NCI-H2107 treated with DMSO at 0.1 percent for 48 hours (cell line): ENCODE results near the gene PIGP.
"Not testable (repeated sequence)": the region's sequence is repeated elsewhere in the genome, so short reads cannot be mapped to it uniquely, and the experiment has no call there.

Source experiments
- DNase-seq: peaks from one replicate; lab custom pipeline; 2025; ENCODE audit not compliant: unreplicated experiment; lab: John Stamatoyannopoulos, UW

Gene PIGP

DNA sequence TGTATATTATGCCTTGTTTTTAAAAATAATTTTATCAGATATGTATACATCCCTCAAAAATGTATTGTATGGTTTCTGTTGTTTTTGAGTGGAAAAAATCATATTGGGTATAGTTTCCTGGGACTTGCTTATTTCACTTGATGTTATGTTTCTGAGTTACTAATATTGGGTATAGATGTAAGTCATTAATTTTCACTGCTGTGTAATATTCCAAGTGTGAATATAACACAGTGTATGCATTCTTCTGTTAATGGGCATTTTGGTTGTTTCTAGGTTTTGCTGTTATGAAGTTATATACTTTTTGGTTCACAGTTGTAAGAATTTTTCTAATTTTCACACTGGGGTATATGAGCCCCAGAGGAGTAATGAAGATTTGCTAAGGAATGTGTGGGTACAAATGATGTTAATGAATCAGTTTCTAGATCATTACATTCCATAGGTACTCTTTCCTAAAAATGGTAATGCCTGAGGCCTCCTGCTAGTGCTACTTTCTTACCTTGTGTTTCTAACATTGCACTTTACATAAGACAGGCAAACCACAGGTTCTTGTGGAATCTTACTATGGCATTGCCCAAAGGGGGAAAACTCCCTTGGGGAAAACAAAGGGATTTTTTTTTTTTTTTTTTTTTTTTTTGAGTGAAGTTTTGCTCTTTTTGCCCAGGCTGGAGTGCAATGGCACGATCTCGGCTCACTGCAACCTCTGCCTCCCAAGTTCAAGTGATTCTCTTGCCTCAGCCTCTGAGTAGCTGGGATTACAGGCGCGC, 3.4 kb upstream of the PIGP start:
- no peak for DNase-seq

DNA sequence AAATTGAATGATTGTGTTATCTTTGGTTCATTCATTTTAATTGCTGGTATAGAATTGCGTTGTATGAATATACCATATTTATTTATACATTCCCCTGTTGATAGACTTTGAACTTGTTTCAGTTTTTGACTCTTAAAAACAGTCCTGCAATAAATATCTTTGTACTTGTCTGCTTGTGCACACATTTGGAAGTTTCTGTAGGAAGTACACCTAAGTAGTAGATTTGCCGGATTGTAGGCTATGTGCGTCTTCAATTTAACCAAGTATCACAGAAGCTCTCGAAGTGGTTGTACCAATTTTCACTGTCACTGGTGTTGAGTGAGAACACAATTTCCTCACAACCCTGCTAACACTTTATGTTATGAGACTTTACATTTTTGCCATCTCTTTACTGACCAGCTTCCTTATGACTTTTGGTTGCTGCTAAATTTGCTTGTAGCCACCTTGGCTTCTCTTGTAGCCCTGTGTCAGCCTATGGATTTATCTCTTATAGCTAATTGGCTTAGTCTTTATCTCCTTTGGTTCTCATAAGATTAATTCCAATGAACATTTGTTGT, 2.4 kb upstream of the PIGP start:
- no peak for DNase-seq

DNA sequence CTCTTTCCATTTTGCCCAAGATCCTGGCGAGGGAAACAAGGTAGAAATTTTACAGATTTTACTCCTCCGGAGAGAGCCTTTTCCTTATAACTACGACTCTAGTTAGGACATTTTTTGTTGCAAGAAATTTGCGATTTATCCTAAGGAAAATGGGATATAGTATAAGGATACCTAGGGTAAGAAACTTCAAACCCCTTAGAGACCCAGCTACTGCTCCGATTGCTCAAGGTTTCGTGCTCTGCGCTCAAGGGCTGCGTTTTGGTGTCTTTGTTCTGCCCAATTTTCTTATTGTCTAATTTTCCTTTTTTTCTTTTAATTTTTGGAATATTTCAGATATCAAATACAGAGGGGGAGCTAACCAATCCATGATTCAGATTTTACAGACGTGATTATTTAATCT, 1.7 kb upstream of the PIGP start:
- DNase-seq: peak; percentile 51

DNA sequence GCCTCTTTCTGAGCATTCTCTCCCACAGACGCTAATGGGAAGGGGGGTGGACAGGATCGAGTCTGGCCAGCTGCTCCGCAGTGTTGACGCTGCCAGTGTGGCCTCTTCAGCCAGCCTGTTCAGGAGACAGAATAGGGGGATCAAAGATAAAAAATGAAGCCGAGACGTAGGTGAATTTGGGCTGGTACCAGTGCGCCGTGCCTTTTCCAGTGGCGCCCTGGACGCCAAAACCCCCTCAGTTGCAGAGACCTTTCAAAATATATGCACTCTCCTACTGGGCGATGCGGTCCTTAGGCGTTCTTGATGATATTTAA, 1.3 kb upstream of the PIGP start:
- peak; percentile 61 for DNase-seq

DNA sequence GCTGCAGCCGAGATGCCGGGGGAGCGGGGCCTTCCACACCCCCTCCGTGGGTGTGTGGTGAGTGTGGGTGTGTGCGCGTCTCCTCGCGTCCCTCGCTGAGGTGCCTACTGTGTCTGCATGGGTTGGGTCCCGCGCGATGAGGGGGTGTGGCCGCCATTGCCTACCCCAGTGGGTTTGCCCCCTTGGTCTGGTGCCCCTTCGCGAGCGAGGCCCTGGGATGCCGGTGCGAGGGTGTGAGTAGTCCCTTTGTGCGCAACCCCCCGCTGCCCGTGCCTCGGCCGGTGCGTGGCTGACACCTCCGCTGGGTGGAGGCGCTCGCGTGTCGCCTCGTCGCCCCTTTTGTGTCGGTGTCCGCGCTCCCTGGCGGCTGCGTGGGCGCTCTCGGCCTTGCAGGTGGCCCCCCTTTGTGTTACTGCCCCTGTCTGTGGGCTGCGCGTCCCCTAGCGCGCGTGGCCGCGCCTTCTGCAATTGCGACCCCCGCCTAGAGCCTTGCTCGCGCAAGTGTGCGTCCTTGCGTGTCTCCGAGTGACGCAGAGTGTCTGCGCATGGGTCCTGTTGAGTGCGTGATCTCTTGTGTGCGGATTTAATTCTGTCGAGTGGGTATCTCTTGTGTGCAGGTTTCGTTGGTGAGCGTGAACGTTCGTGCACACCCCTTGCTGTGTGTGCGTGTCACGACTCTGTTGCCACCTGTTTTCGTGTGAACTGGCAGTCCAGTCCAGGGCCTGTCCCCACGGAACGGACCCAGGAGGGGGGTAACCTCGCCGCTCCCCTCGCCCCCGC, 736 bp upstream of the PIGP start:
- DNase-seq: peak; percentile 61

DNA sequence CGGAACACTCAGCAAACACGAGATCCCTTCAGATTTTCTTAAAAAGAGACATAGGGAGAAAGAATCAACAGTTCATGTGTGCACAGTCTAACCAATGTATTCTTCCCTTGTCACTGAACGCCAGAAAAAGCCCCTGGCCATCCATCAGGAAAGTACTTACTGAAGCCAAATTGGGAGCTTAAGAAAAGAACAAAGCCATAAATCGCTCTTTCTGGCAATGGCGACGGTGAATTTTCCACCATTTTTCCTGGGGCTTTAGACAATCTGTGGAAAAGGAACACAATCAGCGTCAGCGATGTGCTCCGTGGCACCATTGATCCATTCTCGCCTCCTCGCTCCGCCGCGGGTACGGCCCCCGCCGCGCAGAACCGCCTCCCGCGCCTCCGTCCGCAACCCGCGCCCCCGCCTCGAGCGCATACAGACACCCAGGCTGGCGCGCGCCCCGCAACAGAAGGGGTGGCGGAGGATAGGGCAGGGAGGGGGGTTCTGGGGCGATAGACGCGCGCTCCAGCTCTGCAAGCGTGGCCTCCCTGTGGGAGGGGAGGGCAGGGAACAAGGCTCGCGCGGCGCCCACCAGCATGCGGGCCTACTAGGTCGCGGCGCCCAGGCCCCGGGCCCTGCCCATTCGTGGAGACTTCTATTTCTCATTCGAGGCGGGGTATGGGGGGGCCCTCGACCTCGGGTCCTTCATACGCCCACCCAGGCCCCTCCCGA, 440 bp downstream of the PIGP start:
- peak; percentile 70 for DNase-seq

DNA sequence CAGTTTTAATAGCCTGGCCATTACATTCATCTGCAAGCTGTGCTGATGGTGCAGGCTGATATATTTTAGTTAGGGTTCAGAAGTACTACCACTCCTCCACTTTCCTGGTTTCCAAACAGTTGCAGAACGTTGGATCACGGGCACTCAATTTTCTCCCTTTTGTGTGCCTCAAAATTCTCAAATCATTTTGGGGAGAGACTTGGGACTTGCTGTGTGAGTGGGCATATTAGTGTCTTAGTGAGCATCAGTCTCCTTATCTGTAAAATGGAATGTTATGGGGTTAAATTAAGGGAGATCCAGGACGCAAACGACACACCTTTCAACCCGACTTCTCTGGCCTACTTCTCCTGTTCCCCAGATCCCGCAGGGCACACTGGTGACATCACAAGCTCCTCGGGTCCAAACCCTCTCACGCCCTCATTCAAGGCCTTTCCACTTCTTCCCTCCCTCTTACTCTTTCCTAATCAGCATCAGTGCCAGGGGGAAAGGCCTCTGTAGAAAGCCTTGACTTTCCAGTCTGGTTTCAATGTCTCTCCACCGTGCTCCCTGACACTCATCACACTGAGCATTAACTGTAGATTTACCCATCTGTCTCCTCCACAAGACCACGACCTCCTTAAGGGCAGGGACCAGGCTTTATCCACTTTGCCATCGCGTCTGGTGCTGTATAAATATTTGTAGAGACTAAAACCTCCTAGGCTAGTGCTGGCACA, 1.2 kb downstream of the PIGP start:
- peak; percentile 73 for DNase-seq

DNA sequence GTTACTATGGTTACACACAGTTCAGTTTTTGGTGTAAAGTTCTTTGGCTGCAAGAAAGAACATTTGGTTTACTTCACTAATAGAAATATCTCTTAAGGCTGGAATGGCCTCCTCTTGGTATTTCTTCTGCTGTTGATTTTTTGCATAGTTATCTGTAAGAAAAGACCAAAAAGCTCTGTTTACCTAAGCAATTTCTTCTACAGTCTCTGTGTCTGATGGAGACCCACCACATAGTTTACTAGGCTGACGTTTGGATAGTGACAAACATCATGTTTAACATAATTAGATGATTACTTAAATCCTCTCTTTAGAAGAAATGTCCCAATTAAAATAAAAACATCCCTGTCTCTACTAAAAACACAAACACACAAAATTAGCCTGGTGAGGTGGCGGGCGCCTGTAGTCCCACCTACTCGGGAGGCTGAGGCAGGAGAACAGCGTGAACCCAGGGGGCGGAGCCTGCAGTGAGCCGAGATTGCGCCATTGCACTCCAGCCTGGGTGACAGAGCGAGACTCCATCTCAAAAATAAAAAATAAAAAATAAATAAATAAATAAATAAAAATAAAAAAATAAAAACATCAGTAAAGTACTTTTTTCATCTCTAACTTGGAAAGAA, 7.2 kb downstream of the PIGP start:
- DNase-seq: no peak

DNA sequence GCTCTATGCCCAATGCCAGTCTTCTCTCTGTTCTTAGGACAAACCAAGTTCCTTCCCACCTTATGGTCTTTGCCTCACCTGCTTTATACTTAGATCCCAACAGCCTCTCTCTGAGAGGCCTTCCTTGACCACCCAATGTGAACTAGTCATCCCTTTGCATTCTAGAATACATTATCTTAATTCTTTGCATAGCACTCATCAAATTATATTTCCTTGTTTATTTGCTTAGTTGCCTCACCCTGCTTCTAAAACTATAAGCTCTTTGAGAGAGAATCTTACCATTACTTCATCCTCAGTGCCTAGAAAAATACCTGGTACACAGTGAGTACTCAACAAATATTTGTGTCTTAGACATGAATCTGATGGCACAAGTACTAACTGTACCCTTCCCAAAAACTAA, 8.0 kb downstream of the PIGP start:
- no peak for DNase-seq

DNA sequence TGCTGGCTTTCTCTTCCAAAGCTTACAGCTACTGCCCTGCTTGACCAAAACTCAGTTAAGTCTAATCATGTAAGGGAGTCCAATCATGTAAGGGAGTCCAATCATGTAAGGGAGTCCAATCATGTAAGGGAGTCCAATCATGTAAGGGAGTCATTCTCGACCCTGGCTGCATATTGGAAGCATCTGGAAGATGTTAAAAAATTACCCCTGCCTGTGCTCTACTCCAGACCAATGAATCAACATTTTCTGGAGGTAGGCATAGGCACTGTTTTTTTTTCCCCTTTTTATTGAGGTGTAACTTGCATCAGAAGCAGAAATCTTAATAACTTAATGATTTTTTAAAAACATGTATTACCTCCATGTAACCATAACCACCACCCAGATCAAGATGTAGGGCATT, 9.4 kb downstream of the PIGP start:
- no peak for DNase-seq

DNA sequence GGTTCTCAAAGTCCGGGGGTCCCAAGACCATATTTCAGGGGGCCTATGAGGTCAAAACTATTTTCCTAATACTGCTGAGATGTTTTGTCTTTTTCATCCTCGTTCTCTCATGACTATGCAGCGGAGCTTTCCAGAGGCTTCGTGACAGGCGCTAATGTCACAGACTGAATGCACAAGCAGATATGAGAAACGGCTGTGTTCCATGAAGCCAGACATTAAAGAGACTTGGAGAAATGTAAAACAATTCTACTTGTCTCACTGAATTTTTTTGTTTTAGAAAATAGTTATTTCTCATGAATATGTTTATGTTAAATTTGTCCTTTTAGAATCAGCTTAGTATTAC, 10.3 kb downstream of the PIGP start:
- no peak for DNase-seq

DNA sequence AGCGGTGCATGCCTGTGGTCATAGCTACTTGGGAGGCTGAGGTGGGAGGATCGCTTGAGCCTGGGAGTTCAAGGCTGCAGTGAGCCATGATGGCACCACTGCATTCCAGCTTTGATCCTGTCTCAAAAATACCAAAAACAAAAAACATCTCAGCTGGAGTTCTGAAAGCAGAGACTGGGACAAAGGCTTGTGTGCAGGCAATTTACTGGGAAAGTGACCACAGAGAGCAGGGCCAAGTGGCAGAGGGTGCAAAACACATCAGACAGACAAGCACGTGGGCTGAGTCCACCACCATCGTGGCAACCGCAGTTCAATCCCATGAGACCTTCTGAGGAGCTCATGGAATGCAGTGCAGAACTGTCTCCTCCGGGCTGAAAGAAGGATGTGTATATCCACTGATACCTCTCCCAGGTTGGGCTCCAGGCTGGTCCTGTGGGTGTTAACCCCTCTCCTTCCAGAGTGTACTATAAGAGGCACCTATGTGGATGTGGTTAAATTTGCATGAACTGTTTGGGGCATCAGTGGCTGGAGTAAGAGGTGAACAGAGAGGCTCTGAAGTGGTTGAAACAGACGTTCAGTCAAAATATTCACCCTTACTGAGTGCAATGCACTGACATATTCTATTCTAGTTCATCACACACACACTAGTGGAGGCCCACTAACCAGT, 10.8 kb downstream of the PIGP start:
- peak; percentile 76 for DNase-seq

DNA sequence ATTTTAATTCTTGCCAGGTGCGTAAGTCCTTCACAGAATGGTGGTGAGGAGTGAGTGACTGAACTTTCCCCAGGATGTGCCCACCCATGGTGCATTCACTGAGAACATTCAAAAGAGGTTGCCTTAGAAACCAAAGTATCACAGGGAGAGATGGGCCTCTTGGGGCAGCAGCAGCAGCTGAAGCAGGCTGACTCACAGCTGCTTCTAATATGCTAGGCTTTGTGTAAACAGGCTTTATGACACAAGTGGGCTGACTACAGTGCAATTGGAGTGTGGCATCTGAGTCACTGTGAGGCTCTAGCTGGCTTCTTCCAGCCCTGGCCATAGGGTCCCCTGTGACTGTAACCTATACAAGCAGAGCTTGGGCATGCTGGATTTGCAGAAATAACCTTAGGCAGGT, 12.6 kb downstream of the PIGP start:
- peak; percentile 99 for DNase-seq

DNA sequence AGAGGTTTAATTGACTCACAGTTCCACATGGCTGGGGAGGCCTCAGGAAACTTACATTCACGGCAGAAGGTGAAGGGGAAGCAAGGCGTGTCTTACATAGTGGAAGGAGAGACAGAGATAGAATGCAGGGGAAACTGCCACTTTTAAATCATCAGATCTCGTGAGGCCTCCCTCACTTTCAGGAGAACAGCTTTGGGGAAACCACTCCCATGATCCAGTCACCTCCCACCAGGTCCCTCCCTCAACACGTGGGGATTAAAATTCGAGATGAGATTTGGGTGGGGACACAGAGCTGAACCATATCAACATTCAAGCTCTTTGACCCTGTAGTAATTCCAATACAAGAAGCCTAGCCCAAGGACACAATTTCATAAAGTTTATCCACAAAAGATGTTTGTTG, 13.7 kb downstream of the PIGP start:
- DNase-seq: no peak

DNA sequence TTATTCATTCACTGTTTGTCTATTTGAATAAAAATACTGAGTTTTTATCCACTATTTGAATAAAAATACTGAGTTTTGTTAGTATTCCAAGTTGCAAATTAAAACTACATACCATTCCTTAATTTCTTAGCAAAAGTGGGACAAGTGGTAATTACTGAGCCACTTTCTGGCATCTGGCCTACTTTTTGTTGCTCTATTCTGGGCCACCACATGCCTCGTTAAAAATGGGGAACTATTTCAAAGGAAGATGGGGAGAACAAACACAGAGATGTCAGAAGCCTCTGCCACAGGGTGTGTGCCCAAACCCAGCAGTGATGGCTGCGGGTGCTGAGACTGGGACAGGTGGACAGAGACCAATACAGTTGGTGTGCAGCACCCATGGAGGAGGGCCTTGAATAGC, 14.6 kb downstream of the PIGP start:
- no peak for DNase-seq

DNA sequence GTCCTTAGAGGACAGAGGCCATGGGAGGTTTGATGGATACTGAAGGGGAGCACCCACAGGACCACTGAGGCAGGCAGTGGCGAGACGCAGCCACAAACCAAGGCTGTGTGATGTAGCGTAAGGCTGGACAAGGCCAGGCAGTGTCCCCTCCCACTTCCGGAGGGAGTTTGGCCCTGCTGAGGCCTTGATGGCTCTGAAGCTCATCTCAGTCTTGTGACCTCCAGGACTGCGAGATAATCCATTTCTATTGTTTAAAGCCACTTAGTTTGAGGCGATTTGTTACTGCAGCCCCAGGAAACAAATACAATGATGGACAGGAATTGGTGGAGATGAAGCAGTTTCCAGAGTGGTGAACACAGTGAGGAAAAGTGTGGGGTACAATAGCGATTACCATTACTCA, 15.3 kb downstream of the PIGP start:
- no peak for DNase-seq

DNA sequence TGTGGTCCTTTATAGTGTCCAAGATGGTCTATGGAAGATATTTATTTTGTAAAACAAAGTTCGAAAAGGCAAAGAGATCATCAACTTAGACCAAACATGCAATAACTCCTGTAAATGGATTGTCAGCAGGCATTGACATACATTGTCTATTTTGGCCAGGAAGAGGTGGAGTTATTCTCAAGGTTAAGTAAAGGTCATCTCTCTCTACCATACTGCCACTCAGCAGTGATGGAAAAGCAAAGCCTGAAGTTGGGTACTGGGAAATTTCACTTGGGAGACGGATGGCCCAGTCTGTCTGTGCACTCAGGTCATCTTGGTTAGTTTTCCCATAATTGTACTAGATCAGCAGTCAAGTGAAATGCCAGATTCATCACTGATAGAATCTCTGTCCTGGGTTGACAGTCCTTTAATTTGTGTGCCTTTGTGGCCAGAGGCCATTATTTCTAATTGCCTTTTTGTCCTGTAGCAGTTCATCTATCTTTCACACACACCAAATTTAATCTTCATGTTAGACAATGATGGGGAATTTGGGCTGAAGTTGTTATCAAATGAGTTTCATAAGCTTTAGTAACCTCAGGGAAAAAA, 17.5 kb downstream of the PIGP start:
- no peak for DNase-seq

DNA sequence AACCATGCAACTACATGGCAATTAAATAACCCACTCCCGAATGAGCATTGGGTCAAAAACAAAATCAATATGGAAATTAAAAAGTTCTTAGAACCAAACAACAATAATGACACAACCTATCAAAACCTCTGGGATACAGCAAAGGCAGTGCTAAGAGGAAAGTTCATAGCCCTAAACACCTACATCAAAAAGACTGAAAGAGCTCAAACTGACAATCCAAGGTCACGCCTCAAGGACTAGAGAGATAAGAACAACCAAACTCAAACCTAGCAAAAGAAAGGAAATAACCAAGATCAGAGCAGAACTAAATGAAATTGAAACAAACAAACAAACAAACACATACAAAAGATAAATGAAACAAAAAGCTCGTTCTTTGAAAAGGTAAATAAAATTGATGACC, 23.1 kb downstream of the PIGP start:
- not testable (repeated sequence) for DNase-seq

DNA sequence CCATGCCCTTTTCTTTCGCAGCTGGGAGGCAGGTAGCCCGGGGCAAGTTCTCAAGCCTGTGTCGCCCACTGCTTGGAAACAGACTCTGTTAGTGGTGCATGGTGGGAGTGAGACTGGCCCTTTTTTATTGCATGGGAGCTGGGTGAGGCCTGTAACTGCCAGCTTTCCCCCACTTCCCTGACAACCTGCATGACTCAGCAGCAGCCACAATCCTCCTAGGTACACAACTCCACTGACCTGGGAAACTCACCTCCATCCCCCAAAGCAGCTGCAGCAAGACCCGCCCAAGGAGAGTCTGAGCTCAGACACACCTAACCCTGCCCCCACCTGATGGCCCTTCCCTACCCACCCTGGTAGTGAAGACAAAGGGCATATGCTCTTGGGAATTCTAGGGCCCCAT, 25.8 kb downstream of the PIGP start:
- DNase-seq: peak; percentile 99

DNA sequence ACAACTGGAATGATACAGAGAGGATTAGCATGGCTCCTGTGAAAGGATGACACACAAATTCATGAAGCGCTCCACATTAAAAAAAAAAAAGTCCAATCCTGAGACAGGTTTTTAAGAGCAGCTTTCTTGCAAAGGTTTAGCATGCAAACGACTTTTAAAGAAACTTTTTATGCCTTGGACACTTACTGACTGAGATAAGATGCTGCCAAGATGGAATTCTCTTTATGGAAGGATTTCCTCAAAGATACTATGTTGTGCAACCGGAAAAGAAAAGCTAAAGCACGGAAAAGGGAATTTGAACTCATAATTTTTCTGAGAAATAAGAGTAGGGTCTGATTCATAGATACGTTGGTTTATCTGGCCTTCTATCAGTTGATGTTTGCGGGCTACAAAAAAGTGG, 27.3 kb downstream of the PIGP start:
- no peak for DNase-seq
